Gastrocnemius medialis (tissue), 4 donors: Measurements from ENCODE around the gene HCFC1. TPM values are rescaled to one million over a fixed set of nuclear protein-coding genes. Genes with fewer than 3 reads are reported as not detected.

Experiments
- ATAC-seq, 2 donors: fragments of 150-250 bp; one replicate each; pipeline ENCODE4 v1.9.1; 2016
- DNase-seq, 2 donors: peaks; one replicate each; pipeline ENCODE4 v3.0.0-alpha.2; 2019
- H3K27ac ChIP-seq, 4 donors: fragments of 200-600 bp; sonication (generic); 1 replicate in 1 of 4; 2 replicates in 3 of 4; pipeline ENCODE4 v1.5.1; 2016 to 2018; ENCODE audit warnings: mild to moderate bottlenecking in 2 of 4, moderate library complexity in 1 of 4
- H3K27me3 ChIP-seq, 3 donors: fragments of 200-600 bp; sonication (generic) in 2 of 3; 1 replicate in 1 of 3; 2 replicates in 2 of 3; pipeline versions ENCODE4 v1.5.1 to v1.6.0; 2016 to 2019; ENCODE audit warnings: mild to moderate bottlenecking in 1 of 3, moderate library complexity in 1 of 3
- H3K36me3 ChIP-seq, 2 donors: fragments of 200-600 bp; sonication (generic) in 1 of 2; one replicate each; pipeline ENCODE4 v1.5.1; 2017 to 2018
- H3K4me1 ChIP-seq, 2 donors: fragments of 200-600 bp; sonication (generic) in 1 of 2; one replicate each; pipeline ENCODE4 v1.5.1; 2016 to 2017; ENCODE audit warnings: mild to moderate bottlenecking in 2 of 2
- H3K4me3 ChIP-seq, 4 donors: fragments of 200-600 bp; sonication (generic) in 3 of 4; 1 replicate in 1 of 4; 2 replicates in 3 of 4; pipeline ENCODE4 v1.5.1; 2016 to 2019; ENCODE audit warnings: mild to moderate bottlenecking in 2 of 4
- H3K9me3 ChIP-seq, 3 donors: fragments of 200-600 bp; sonication (generic) in 2 of 3; 1 replicate in 1 of 3; 2 replicates in 2 of 3; pipeline ENCODE4 v1.5.1; 2016 to 2019
- POLR2A ChIP-seq, 2 donors: fragments of 450-650 bp; IDR thresholded peaks; one replicate each; pipeline ENCODE4 v1.6.1; 2017; ENCODE audit warnings: antibody characterized with exemption in 2 of 2, mild to moderate bottlenecking in 2 of 2, moderate library complexity in 2 of 2
- in situ Hi-C, 4 donors: fragments of 200-750 bp; cut with MboI; loops; one replicate each; pipeline versions ENCODE4 v1.15.0 to v1.8.0; 2017; ENCODE audit warnings: low sequenced_read_pairs in 4 of 4
- intact Hi-C: fragments of 100-400 bp; cut with DNase I; formaldehyde crosslinking; loops from one replicate; pipeline ENCODE4 v1.15.1; 2023; ENCODE audit warnings: low total_unique reads
- total RNA-seq, 4 donors: library from RNA; depleted of rRNA; stranded (reverse); fragments of >200 nt; gene quantifications; one replicate each; pipeline versions ENCODE4 v1.1.0 to v1.2.3, GENCODE V29; 2016
- TF ChIP-seq, protein P1 (sequence below), 5 experiments: fragments of 450-650 bp in 3 of 5; fragments of 200-600 bp in 2 of 5; sonication (generic) in 2 of 5; IDR thresholded peaks in 4 of 5; conservative IDR thresholded peaks in 1 of 5; 1 replicate in 4 of 5; 2 replicates in 1 of 5; pipeline ENCODE4 v1.5.1; 2016 to 2019; ENCODE audit warnings: antibody characterized with exemption in 5 of 5, mild to moderate bottlenecking in 3 of 5, moderate library complexity in 3 of 5

The HCFC1 gene
- total RNA-seq, 4 donors from 2014 or later, result 15.9 to 56.4 (median 51.8) TPM

DNA sequence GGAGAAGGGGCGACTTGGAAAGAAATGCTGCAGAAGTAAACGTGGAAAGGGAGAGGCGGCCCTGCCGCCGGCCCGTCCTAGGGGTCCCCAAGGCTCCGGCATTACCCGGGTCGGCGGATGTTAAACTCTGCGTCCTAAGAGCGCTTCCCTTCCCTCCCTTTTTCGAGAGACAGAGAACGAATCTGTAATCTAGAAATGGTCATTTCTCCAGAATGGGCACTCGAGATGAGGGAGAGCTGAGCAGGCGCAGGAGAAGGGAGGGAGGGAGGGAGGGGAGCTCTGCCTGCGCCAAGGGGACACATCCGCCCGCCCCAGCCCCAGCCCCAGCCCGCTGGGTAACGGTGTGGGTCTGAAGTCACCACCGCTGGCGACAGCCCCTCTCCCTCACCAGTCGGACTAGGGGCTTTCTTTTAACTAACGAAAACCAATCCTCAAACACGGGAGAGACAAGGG lies 1.7 kb downstream of the HCFC1 start:
- H3K9me3 ChIP-seq, result no peaks in the 10 kb centered on the region
- H3K36me3 ChIP-seq, result no peaks in the 10 kb centered on the region
- in situ Hi-C loops, result loop anchor here in 3 of 4 donors (25.0 kb wide), 4 partner anchors 92 to 1008 kb away; partner anchors contain the start of genes IDH3G (in 2 of the 3), SRPK3 (in 2 of the 3), SSR4 (in 2 of the 3) and G6PD (in 1 of the 3)
- H3K27me3 ChIP-seq, result no peaks in the 10 kb centered on the region
- H3K27ac ChIP-seq, result peak overlapping the region; percentile 95 to 100 (median 98)
- DNase-seq (no peak), ATAC-seq (no peak)
- TF ChIP-seq, protein P1, sequence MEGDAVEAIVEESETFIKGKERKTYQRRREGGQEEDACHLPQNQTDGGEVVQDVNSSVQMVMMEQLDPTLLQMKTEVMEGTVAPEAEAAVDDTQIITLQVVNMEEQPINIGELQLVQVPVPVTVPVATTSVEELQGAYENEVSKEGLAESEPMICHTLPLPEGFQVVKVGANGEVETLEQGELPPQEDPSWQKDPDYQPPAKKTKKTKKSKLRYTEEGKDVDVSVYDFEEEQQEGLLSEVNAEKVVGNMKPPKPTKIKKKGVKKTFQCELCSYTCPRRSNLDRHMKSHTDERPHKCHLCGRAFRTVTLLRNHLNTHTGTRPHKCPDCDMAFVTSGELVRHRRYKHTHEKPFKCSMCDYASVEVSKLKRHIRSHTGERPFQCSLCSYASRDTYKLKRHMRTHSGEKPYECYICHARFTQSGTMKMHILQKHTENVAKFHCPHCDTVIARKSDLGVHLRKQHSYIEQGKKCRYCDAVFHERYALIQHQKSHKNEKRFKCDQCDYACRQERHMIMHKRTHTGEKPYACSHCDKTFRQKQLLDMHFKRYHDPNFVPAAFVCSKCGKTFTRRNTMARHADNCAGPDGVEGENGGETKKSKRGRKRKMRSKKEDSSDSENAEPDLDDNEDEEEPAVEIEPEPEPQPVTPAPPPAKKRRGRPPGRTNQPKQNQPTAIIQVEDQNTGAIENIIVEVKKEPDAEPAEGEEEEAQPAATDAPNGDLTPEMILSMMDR (IDR thresholded peaks at IDR 0.05 in 4 of 5, conservative IDR thresholded peaks at IDR 0.05 in 1 of 5), result no peak
- no peak for TF ChIP-seq POLR2A (IDR thresholded peaks at IDR 0.05)
- H3K4me1 ChIP-seq, result peaks cover 43 to 59% of the 10 kb centered on the region in 2 donors
- intact Hi-C loops, result loop anchor here (2.0 to 10.0 kb wide), 3 partner anchors 77 to 405 kb away; partner anchors contain the start of genes EMD, FLNA, IDH3G and SSR4
- H3K4me3 ChIP-seq, result peak overlapping the region; percentile 73 to 94 (median 85)

DNA sequence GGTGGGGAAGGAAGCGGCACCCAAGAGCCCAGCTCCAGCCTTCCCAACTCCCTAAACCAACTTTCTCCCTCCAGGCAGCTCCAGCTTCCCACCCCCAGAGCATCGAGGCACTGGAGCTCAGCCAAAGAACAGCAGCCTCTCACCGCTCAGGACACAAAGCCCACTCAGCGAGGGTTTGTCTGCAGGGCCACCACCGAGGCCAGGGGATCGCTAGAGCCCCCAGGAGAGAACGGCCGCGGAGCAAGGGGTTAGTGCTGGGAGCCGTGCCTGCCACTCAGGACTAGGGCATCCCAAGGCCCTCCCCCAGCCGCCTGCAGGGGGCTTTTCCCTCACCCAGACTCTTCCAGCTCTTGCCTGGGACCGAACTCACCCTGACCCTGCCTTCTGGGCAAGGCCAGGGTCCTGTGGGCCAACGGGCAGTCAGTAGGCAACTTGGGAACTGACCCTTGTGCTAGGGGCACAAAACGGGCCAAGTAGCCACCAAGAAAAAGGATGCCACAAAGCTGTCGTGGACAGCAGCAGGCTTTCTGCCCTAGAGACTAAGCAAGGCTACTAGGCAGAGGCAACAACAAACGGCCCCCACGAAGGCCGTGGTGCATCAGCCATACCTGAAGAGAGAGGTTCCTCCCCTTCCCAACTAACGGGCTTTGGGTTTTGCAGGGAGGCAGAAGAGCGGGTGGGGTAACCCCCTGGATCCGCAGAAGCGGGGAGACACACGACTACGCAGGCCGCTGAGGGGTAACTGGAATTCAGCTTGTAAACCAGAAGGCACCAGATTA lies 2.3 kb downstream of the HCFC1 start:
- peak overlapping the region; percentile 73 to 94 (median 85) for H3K4me3 ChIP-seq
- DNase-seq (no peak), ATAC-seq (no peak)
- in situ Hi-C loops, result loop anchor here in 3 of 4 donors (25.0 kb wide), 4 partner anchors 93 to 1007 kb away; partner anchors contain the start of genes IDH3G (in 2 of the 3), SRPK3 (in 2 of the 3), SSR4 (in 2 of the 3) and G6PD (in 1 of the 3)
- H3K36me3 ChIP-seq, result no peaks in the 10 kb centered on the region
- H3K9me3 ChIP-seq, result no peaks in the 10 kb centered on the region
- intact Hi-C loops, result loop anchor here (5.0 kb wide), 1 partner anchor 177 kb away; the partner anchor contains the start of genes IDH3G and SSR4
- TF ChIP-seq, protein P1 (IDR thresholded peaks at IDR 0.05 in 4 of 5, conservative IDR thresholded peaks at IDR 0.05 in 1 of 5), result no peak
- peak in 1 of 2 donors; percentile 4 for TF ChIP-seq POLR2A (IDR thresholded peaks at IDR 0.05)
- H3K4me1 ChIP-seq, result peaks cover 43 to 53% of the 10 kb centered on the region in 2 donors
- H3K27ac ChIP-seq, result peak overlapping the region; percentile 95 to 100 (median 98)
- no peaks in the 10 kb centered on the region for H3K27me3 ChIP-seq

DNA sequence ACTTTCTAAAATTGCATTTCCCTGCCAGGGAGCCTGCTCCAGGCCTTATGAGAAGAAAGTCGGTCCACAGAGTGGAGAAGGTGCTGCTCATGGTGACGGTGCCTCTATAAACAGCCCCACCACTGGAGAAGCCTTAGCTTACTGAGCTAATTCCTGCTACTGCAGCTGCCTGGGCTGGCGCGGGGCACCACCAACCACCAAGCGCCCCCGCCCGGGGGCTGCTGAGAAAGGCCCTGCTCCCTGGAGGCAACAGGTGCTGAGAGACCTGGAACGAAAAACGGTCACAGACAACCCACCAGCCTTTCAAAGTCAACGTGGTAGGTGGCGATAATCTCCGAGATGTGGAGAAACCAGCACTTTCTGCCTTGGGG lies 2.9 kb downstream of the HCFC1 start:
- in situ Hi-C loops, result loop anchor here in 3 of 4 donors (25.0 kb wide), 4 partner anchors 94 to 1006 kb away; partner anchors contain the start of genes IDH3G (in 2 of the 3), SRPK3 (in 2 of the 3), SSR4 (in 2 of the 3) and G6PD (in 1 of the 3)
- peak in 1 of 2 donors; percentile 13 for ATAC-seq
- DNase-seq, result peak in 1 of 2 donors; percentile 73

DNA sequence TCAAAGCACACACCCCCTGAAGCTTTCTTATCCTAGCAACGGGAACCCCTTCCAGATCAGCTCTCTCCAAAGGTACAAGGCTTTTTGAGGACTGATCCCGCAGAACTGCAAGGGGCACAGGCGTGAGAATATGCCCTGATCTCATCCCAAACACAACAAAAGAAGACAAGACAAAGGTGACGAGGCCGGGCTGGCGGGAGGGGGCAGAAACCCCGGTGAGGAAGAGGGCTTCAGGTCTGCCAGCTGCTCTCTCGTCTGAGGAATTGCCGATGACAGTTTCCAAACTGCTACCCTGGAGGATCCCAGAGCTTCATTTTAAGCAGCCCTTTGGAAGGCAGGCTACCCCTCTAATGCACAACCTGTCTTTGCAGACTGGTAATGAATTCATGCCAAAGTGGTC lies 3.4 kb downstream of the HCFC1 start:
- Histone ChIP-seq H3K9me3 (no peaks in the 10 kb centered on the region), H3K4me1 (peaks cover 36 to 43% of the 10 kb centered on the region in 2 donors), H3K4me3 (peak overlapping the region in 3 of 4 donors; percentile 22 to 87 (median 28)), H3K27me3 (no peaks in the 10 kb centered on the region), H3K36me3 (no peaks in the 10 kb centered on the region), H3K27ac (peak overlapping the region; percentile 95 to 100 (median 98))
- ATAC-seq (no peak), DNase-seq (no peak)
- in situ Hi-C loops (loop anchor here in 3 of 4 donors (25.0 kb wide), 4 partner anchors 94 to 1006 kb away; partner anchors contain the start of genes IDH3G (in 2 of the 3), SRPK3 (in 2 of the 3), SSR4 (in 2 of the 3) and G6PD (in 1 of the 3)), intact Hi-C loops (loop anchor here (5.0 kb wide), 1 partner anchor 176 kb away; the partner anchor contains the start of genes IDH3G and SSR4)
- TF ChIP-seq, protein P1 (IDR thresholded peaks at IDR 0.05 in 4 of 5, conservative IDR thresholded peaks at IDR 0.05 in 1 of 5), result no peak
- TF ChIP-seq POLR2A (IDR thresholded peaks at IDR 0.05), result no peak

More for the DNA sequence above, 2.9 kb downstream of the HCFC1 start:
- Histone ChIP-seq H3K4me3 (peak overlapping the region; percentile 73 to 94 (median 85)), H3K4me1 (peaks cover 38 to 48% of the 10 kb centered on the region in 2 donors), H3K9me3 (no peaks in the 10 kb centered on the region), H3K36me3 (no peaks in the 10 kb centered on the region), H3K27me3 (no peaks in the 10 kb centered on the region), H3K27ac (peak overlapping the region; percentile 95 to 100 (median 98))
- intact Hi-C loops, result loop anchor here (5.0 kb wide), 1 partner anchor 176 kb away; the partner anchor contains the start of genes IDH3G and SSR4
- TF ChIP-seq, protein P1 (IDR thresholded peaks at IDR 0.05 in 4 of 5, conservative IDR thresholded peaks at IDR 0.05 in 1 of 5), result no peak
- TF ChIP-seq POLR2A (IDR thresholded peaks at IDR 0.05), result peak; percentile 26 to 34
